Umbilical cord (tissue), 2 donors: Measurements from ENCODE around the gene CKMT1B. TPM values are rescaled to one million over a fixed set of nuclear protein-coding genes. Genes with fewer than 3 reads are reported as not detected.
"Not testable (repeated sequence)": the region's sequence is repeated elsewhere in the genome, so short reads cannot be mapped to it uniquely, and the experiment has no call there.

Experiments used
- DNase-seq: peaks from one replicate; pipeline ENCODE4 v3.0.0-alpha.2; 2015; ENCODE audit warnings: low spot score
- total RNA-seq: library from RNA; depleted of rRNA; stranded (reverse); fragments of >200 nt; gene quantifications from one replicate; pipeline ENCODE4 v1.2.3, GENCODE V29; 2014; ENCODE audit warnings: low replicate concordance; ENCODE audit not compliant: insufficient read depth

CKMT1B gene
- total RNA-seq, 1 donor from 2014 or later = not detected

DNA sequence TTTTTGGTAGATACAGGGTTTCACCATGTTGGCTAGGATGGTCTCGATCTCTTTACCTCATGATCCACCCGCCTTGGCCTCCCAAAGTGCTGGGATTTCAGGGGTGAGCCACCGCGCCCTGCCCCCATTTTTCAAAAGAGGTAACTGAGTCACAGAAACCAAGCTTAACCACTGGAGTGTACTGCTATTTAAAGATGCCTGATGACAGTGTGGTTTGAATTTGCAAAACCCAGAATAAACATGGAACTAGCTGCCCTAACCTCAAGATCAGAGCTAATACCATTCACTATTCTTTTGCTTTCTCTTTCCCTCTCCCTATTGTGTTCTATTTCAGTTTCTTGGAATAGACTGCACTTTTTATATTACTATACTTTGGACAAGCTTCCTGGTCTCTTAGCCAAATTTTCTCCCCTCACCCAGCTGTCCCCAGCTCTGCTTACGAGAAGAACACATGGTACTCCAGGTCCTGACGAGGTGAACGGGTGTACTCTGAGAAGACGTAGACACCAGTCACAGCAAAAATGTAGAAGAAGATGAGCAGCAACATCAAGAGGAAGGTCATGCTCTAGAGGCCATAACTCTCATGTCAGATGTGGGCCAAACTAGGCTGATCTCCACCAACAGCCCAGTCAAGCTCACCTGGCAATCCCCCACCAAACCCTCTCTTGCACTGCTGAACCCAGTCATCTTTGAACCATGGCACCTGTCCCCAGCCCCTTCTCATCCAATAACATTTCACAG, 44.8 kb downstream of the CKMT1B start:
- not testable (repeated sequence) for DNase-seq

Other genes with a start within 250 kb of the CKMT1B start
- gene ZSCAN29, start 223.0 kb upstream of the CKMT1B start, total RNA-seq = 18.8 TPM
- 11.1 TPM for gene TUBGCP4, start 222.9 kb upstream of the CKMT1B start, total RNA-seq
- 52.7 TPM for gene TP53BP1, start 100.9 kb upstream of the CKMT1B start, total RNA-seq
- gene MAP1A, start 76.4 kb upstream of the CKMT1B start, total RNA-seq = 10.4 TPM
- gene PPIP5K1, start 3.8 kb upstream of the CKMT1B start, total RNA-seq = 16.1 TPM
- gene STRC, start 24.8 kb downstream of the CKMT1B start, total RNA-seq = 1.7 TPM
- gene CATSPER2, start 54.8 kb downstream of the CKMT1B start, total RNA-seq = 6.3 TPM
- gene CKMT1A, start 99.8 kb downstream of the CKMT1B start, total RNA-seq = 3.6 TPM
- 151 TPM for gene PDIA3, start 152.4 kb downstream of the CKMT1B start, total RNA-seq
- gene ELL3, start 182.9 kb downstream of the CKMT1B start, total RNA-seq = 0.24 TPM
- gene SERF2, start 198.3 kb downstream of the CKMT1B start, total RNA-seq = 301 TPM
- gene SERINC4, start 206.2 kb downstream of the CKMT1B start, total RNA-seq = not detected
- 6.0 TPM for gene HYPK, start 206.6 kb downstream of the CKMT1B start, total RNA-seq
- 12.0 TPM for gene MFAP1, start 230.7 kb downstream of the CKMT1B start, total RNA-seq
- 5.8 TPM for gene WDR76, start 233.0 kb downstream of the CKMT1B start, total RNA-seq